ENCODE results near the gene SMPD4.
A peak's percentile ranks its signal among the peaks of the same experiment; 100 is the strongest.
"Not testable (repeated sequence)": the region's sequence is repeated elsewhere in the genome, so short reads cannot be mapped to it uniquely, and the experiment has no call there.

Gene SMPD4, protein sequence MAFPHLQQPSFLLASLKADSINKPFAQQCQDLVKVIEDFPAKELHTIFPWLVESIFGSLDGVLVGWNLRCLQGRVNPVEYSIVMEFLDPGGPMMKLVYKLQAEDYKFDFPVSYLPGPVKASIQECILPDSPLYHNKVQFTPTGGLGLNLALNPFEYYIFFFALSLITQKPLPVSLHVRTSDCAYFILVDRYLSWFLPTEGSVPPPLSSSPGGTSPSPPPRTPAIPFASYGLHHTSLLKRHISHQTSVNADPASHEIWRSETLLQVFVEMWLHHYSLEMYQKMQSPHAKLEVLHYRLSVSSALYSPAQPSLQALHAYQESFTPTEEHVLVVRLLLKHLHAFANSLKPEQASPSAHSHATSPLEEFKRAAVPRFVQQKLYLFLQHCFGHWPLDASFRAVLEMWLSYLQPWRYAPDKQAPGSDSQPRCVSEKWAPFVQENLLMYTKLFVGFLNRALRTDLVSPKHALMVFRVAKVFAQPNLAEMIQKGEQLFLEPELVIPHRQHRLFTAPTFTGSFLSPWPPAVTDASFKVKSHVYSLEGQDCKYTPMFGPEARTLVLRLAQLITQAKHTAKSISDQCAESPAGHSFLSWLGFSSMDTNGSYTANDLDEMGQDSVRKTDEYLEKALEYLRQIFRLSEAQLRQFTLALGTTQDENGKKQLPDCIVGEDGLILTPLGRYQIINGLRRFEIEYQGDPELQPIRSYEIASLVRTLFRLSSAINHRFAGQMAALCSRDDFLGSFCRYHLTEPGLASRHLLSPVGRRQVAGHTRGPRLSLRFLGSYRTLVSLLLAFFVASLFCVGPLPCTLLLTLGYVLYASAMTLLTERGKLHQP

GRCh38 chr2:130181325-130181879, at the start of gene SMPD4:
TSS of gene SMPD4 (minus strand) at chr2:130181602. CDS start at chr2:130176592, 5,010 bp downstream.
- peak; percentile 98 for DNase-seq

- DNase-seq, result not testable (repeated sequence)
These were observed 49.5 kb upstream of the SMPD4 start for GRCh38 chr2:130230907-130231306.

DNA sequence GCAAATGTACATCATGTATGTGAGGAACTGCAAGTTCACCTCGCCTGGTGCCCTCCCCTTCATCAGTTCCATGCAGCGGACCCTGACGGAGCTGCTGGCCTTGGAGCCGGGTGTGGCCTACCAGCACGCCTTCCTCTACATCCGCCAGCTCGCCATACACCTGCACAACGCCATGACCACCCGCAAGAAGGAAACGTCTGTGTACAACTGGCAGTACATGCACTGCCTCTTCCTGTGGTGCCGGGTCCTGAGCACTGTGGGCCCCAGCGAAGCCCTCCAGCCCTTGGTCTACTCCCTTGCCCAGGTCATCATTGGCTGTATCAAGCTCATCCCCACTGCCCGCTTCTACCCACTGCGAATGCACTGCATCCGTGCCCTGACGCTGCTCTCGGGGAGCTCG, 49.0 kb upstream of the SMPD4 start:
- not testable (repeated sequence) for DNase-seq

- peak; percentile 33 to 34 for DNase-seq
These were observed 47.7 kb upstream of the SMPD4 start for GRCh38 chr2:130229161-130229510.

DNA sequence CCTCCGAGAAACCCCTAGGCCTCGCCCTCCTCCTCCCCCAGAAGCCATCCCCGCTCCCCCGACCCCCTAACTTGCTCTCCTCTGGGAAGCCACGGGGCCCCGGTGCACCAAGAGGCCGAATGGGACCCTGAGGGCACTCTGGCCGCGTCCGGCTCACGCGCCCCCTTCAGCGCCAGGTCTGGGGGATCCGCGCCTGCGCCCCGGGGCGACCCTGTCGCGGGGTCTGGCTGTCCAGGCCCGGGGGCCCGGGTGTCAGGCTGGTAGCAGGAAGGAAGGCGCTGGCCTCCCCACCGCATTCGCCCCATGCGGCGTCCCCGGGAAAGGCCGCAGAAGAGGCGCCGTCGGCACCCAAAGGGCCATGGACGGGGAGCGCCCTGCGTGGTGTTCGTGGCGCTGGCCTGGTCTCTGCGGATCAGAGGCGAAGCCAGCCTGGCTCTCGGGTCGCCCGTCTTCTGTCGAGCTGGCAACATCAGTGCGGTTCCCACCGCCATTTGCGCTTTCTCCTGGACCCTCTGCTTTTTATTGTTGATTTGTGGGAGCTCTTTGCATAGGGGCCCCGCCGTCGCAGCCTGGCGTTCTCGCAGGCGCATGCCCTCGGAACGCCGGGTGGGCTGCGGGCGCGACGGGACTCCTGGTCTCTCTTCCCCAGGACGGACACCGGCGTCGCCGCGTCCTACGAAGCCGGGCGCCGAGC, 47.2 kb upstream of the SMPD4 start:
- not testable (repeated sequence) for DNase-seq

- not testable (repeated sequence) for DNase-seq
These were observed 46.6 kb upstream of the SMPD4 start for GRCh38 chr2:130228005-130228404.

DNA sequence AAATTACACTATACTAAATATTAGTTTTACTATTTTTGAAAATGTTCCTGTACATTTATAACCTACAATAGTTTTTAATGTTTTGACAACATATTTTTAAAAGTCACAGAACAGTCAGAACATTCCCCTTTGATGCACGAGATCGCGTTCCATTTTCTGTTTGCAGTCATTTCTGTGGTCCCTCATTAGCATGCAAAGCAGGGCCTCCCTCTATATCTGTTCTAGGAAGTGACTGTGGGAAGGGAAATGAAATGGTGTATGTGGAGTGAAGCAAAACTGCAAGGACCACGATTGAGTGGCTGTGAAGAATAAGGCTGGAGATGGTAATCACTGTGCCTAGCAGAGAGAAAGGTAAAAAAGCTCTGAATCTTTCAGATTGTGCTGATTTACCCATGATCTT, 41.1 kb upstream of the SMPD4 start:
- DNase-seq, result not testable (repeated sequence)

DNA sequence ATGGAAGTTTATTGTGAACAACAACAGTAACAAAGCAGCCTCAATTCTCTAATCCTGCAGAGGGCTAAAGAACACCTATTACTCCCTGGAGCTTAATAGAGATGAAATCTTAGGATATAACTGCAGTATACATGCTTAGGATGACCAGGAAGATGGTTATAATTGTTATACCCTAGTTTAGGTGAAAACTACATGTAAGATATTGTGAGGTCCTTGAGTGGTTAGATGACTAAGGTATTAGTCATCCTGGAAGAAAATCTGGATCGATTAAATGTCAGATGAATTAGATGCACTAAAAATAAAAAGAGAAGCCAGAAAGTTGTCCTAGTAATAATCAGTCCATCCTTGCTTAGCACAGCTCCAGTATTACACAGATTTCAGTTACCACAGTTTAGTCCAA, 39.1 kb upstream of the SMPD4 start:
- DNase-seq, result not testable (repeated sequence)

- not testable (repeated sequence) for DNase-seq
These were observed 37.7 kb upstream of the SMPD4 start for GRCh38 chr2:130219147-130219546.

DNA sequence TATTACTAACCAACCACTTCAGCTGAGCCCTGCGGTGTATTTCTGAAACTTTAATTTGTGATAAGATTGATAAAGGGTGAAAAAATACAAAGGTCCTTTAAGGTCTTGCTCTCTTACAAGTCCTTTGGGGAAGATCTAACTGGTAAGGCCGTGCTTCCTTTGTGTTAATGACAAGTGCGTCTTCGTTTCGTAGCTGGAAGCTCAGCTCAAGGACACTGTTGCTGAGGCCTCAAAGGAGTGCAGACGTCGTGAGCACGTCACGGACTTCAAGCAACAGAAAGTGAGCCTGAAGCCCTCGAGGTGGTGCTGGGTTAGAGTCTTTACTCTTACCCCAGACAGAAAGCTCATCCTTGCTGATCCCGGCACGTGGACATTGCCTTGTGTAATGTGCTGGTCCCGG, 25.6 kb upstream of the SMPD4 start:
- not testable (repeated sequence) for DNase-seq

- DNase-seq, result not testable (repeated sequence)
These were observed 21.7 kb upstream of the SMPD4 start for GRCh38 chr2:130203150-130203549.

DNA sequence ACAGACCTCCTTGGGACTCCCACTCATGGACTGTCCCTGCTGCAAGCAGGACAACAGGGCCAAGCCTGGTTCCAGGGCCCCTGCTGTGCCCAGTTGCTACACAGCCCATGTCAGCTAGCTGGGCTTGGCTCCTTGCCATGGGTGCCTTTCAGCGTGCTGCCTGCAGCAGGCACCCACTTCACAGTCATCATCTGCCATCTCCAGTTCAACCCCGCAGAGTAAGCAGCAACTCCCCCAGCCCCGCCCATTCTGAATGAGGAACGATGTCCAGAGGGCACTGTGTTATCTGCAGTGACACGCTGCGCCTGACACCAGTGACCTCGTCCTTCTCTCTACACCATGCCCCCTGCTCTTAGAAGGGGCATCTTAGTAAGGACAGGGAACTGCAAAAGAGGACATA, 21.1 kb upstream of the SMPD4 start:
- DNase-seq, result peak in 1 of 2 donors; percentile 11

GRCh38 chr2:130198343-130198742, 16.9 kb upstream of the SMPD4 start, which contains the start of gene TUBA3E:
TSS of gene TUBA3E (minus strand) at chr2:130198439. CDS start at chr2:130198360, 79 bp downstream.
- no peak for DNase-seq

DNA sequence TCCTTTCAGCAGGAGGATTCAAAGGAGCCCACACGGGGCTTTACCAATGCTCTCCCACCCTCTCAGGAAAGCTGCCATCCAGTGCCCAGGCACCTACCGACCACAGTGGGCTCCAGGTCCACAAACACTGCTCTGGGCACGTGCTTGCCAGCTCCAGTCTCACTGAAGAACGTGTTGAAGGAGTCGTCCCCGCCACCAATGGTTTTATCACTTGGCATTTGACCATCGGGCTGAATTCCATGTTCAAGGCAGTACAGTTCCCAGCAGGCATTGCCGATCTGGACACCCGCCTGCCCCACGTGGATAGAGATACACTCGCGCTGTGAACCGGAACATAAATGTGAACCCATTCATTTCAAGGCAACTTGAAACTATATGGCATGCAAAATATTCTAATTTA, 14.7 kb upstream of the SMPD4 start:
- DNase-seq, result not testable (repeated sequence)

- not testable (repeated sequence) for DNase-seq
These were observed 13.8 kb upstream of the SMPD4 start for GRCh38 chr2:130195089-130195635.

DNA sequence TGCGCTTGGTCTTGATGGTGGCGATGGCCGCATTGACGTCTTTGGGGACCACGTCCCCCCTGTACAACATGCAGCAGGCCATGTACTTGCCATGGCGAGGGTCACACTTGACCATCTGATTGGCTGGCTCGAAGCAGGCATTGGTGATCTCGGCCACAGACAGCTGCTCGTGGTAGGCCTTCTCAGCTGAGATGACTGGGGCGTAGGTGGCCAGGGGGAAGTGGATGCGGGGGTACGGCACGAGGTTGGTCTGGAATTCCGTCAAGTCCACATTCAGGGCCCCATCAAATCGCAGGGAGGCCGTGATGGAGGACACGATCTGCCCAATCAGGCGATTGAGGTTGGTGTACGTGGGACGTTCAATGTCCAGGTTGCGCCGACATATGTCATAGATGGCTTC, 12.4 kb upstream of the SMPD4 start:
- not testable (repeated sequence) for DNase-seq

DNA sequence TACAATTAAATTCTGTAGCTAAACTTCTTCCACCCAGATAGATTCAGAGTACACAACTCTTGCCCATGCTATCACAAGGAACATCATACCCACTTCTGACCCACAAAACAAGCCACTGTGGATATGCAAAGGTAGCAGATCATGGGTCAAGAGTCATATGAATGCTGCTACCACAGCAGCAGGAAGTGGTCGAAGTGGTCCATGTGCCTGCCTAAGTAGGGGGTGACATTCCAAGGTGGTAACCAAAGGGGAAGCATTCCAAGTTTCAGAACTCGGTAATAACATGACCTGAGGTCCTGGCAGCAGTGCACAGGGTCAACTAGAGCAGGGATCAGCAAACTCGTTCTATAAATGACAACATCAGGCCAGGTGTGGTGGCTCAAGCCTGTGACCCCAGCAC, 11.0 kb upstream of the SMPD4 start:
- not testable (repeated sequence) for DNase-seq

DNA sequence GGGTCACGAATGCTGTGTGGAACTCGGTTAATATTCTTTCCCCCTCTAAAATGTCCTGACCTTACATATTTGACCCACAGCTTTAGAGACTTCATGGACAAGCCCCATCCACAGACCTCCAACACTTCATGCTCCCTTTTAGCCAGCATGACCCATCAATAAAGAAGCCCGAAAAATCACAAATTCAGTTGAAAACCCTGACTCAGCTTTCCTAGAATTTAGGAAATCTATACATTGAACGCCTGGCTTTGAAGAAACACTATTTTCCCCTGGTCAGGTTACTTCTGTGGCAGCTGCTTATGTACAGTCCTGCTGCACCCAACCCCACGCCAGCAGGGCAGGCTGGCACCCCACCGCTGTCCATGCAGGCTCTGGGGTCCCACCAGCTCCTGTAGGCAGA, 9.9 kb upstream of the SMPD4 start:
- DNase-seq, result not testable (repeated sequence)

DNA sequence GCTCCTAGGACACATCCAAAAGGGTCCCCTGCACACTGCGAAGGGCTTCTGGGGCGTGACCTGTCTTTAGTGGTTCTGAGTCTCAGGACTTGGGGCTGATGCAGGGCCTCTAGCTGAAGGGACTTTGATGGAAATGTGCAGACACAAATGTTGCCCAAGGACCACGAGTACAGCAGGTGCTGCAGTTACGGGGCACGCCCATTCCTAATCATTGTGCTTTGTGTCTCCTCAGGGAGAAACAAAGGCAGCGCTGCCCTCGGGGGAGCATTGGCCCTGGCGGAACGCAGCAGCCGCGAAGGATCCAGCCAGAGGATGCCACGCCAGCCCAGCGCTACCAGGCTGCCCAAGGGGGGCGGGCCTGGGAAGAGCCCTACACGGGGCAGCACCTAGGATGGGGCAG, 8.8 kb upstream of the SMPD4 start:
- no peak for DNase-seq

DNA sequence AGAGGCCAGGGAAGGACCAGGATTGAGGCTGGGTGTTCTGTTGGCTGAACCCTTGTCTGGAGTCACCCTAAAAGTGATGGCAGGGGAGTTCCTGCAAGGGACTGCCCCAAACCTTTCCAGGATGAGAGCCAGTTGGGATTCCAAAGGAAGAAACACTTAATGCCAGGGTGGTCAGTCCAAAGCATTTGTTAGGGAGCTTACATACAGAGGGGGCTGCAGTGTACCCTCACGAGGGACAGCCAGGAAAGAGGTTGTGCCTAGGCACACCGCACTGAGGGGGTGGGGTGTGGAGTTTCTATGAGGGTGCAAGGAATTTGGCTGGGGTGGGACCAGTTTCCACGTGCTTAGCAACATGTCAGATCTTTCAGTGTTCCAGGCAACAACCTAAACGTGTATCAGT, 7.6 kb upstream of the SMPD4 start:
- DNase-seq, result not testable (repeated sequence)

GRCh38 chr2:130187859-130188792, 6.7 kb upstream of the SMPD4 start:
- DNase-seq, result not testable (repeated sequence)
